Panc1 (cell line): Measurements from ENCODE around the gene PCSK2. TPM values are rescaled to one million over a fixed set of nuclear protein-coding genes. Genes with fewer than 3 reads are reported as not detected.

ENCODE experiments used
- ATAC-seq: fragments of 200-7000 bp; cut with Tn5 transposase; 2 replicates; pipeline ENCODE4 v1.9.1; 2020; ENCODE audit warnings: mild to moderate bottlenecking, moderate library complexity
- BruUV-seq: library from RNA; stranded (reverse); fragments of 400-500 nt; replicated peaks from 2 replicates; lab custom pipeline; 2021; lab: Mats Ljungman, UMichigan
- CTCF ChIA-PET: fragments of 300-600 bp; sonication (Branson Sonifier 250); formaldehyde crosslinking; loops from one replicate; lab custom pipeline; 2022; ENCODE audit warnings: antibody characterized with exemption; lab: Charles Lee
- POLR2A ChIA-PET: fragments of 300-600 bp; sonication (Branson Sonifier 250); formaldehyde crosslinking; loops from one replicate; lab custom pipeline; 2022; ENCODE audit warnings: antibody characterized with exemption; lab: Charles Lee
- DNase-seq: peaks from one replicate; pipeline ENCODE4 v3.0.0-alpha.2; 2010; ENCODE audit warnings: low read depth, low spot score
- H3K27ac ChIP-seq: 2 replicates; pipeline ENCODE4 v1.5.1; 2011; ENCODE audit warnings: mild to moderate bottlenecking, low read length, inconsistent platforms
- H3K27me3 ChIP-seq: fragments of 200-500 bp; sonication (Bioruptor generic); 2 replicates; pipeline ENCODE4 v1.6.0; 2014; ENCODE audit warnings: low read length, inconsistent platforms; ENCODE audit not compliant: control insufficient read depth, insufficient read depth
- H3K36me3 ChIP-seq: fragments of 200-500 bp; sonication (Bioruptor generic); 2 replicates; pipeline ENCODE4 v1.5.1; 2014; ENCODE audit warnings: inconsistent platforms, mild to moderate bottlenecking, low read length, moderate library complexity; ENCODE audit not compliant: control insufficient read depth, insufficient read depth
- H3K4me1 ChIP-seq: 2 replicates; pipeline ENCODE4 v1.5.1; 2011; ENCODE audit warnings: inconsistent platforms, mild to moderate bottlenecking, low read length, moderate library complexity; ENCODE audit not compliant: control insufficient read depth, insufficient read depth
- H3K4me3 ChIP-seq, 2 experiments: 2 replicates each; pipeline ENCODE4 v1.5.1; 2011 to 2012; ENCODE audit warnings: low read depth in 2 of 2, low read length in 2 of 2, mild to moderate bottlenecking in 2 of 2, inconsistent platforms in 1 of 2, moderate library complexity in 1 of 2
- H3K9me3 ChIP-seq: fragments of 200-500 bp; sonication (Bioruptor generic); 2 replicates; pipeline ENCODE4 v1.5.1; 2014; ENCODE audit warnings: low read depth, mild to moderate bottlenecking, inconsistent platforms, low read length, moderate library complexity; ENCODE audit not compliant: control insufficient read depth, insufficient read depth
- CTCF ChIP-seq: fragments of 450-650 bp; IDR thresholded peaks from 2 replicates; pipeline ENCODE4 v1.5.1; 2017; ENCODE audit warnings: mild to moderate bottlenecking
- POLR2AphosphoS5 ChIP-seq: IDR thresholded peaks from 2 replicates; pipeline ENCODE4 v1.6.1; 2012; ENCODE audit warnings: mild to moderate bottlenecking, low read depth, low read length, moderate library complexity
- SIN3A ChIP-seq: IDR thresholded peaks from 2 replicates; pipeline ENCODE4 v1.6.1; 2012; ENCODE audit warnings: low read depth, mild to moderate bottlenecking, low read length, moderate library complexity, borderline replicate concordance; ENCODE audit not compliant: insufficient read depth
- TCF7L2 ChIP-seq: IDR thresholded peaks from 2 replicates; pipeline ENCODE4 v1.6.1; 2011; ENCODE audit warnings: mild to moderate bottlenecking, low read depth, low read length, inconsistent platforms
- in situ Hi-C: cut with HindIII; loops from 2 replicates; pipeline ENCODE4 v1.10.0; 2016; ENCODE audit warnings: low sequenced_read_pairs, low pct_unique_long_range_greater_than_20kb
- intact Hi-C: fragments of 100-400 bp; cut with micrococcal nuclease; formaldehyde crosslinking; loops from one replicate; pipeline ENCODE4 v1.10.0; 2022; ENCODE audit not compliant: unreplicated experiment
- total RNA-seq: library from RNA; stranded (reverse); gene quantifications from one replicate; pipeline ENCODE4 v1.2.1, GENCODE V29; 2021; ENCODE audit not compliant: unreplicated experiment
- TF ChIP-seq, protein P1 (sequence below), 2 experiments: IDR thresholded peaks; 2 replicates each; pipeline ENCODE4 v1.6.1; 2011 to 2012; ENCODE audit warnings: low read depth in 2 of 2, control low read depth in 1 of 2, low read length in 1 of 2, mild to moderate bottlenecking in 1 of 2, moderate library complexity in 1 of 2; ENCODE audit not compliant: insufficient read depth in 1 of 2

The PCSK2 gene
- total RNA-seq, 1 experiment from 2014 or later, result not detected

DNA sequence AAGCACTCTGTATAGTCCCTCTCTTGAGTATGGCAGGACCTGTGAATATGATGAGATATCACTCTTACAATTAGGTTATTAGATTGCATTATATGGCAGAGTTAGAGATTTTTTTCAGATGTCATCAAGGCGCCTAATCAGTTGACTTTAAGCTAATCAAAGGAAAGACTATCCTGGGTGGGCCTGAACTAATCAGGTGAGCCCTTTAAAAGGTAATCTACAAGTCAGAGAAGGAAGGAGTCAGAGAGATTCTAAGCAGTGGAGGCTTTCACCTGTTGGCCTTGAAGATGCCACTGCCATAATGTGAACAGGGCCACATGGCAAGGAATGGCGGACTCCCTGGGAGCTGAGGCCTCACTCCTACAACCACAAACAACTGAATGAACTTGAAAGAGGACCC is 152.8 kb downstream of the PCSK2 start:
- H3K4me3 ChIP-seq, result no peak overlapping the region
- BruUV-seq, result no TSS peak
- DNase-seq (no peak), ATAC-seq (no peak)
- no peaks in the 10 kb centered on the region for H3K36me3 ChIP-seq
- TF ChIP-seq CTCF (no peak), POLR2AphosphoS5 (no peak)
- H3K9me3 ChIP-seq, result no peaks in the 10 kb centered on the region
- in situ Hi-C loops (no loop called here), intact Hi-C loops (no loop called here)
- H3K4me1 ChIP-seq, result no peaks in the 10 kb centered on the region
- CTCF ChIA-PET, result no interaction called here
- 0 out of 2 replicates have a peak, but pooled peaks cover 2% of the 10 kb centered on the region for H3K27me3 ChIP-seq
- no peak overlapping the region for H3K27ac ChIP-seq
- POLR2A ChIA-PET, result no interaction called here

DNA sequence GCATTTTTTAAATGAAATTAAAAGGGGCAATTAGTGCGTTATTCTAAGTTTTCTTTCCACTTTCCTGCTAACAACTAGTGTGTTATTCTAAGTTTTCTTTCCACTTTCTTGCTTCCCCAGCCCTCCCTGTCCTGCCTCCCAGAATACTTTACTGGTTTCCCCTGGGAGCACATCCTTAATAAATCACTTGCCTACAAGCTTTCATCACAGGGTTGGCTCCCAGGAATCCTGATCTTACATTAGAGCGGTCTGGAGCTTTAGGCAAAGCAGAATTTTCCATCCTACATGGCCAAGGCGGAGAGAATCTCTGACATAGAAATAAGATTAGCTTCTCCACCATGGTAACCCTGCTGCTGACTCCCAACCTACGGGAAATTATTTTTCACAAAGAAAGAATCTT is 154.0 kb downstream of the PCSK2 start:
- ChIA-PET CTCF (no interaction called here), POLR2A (no interaction called here)
- DNase-seq (no peak), ATAC-seq (no peak)
- H3K4me3 ChIP-seq, result no peak overlapping the region
- TF ChIP-seq TCF7L2 (no peak), SIN3A (no peak)
- TF ChIP-seq, protein P1, sequence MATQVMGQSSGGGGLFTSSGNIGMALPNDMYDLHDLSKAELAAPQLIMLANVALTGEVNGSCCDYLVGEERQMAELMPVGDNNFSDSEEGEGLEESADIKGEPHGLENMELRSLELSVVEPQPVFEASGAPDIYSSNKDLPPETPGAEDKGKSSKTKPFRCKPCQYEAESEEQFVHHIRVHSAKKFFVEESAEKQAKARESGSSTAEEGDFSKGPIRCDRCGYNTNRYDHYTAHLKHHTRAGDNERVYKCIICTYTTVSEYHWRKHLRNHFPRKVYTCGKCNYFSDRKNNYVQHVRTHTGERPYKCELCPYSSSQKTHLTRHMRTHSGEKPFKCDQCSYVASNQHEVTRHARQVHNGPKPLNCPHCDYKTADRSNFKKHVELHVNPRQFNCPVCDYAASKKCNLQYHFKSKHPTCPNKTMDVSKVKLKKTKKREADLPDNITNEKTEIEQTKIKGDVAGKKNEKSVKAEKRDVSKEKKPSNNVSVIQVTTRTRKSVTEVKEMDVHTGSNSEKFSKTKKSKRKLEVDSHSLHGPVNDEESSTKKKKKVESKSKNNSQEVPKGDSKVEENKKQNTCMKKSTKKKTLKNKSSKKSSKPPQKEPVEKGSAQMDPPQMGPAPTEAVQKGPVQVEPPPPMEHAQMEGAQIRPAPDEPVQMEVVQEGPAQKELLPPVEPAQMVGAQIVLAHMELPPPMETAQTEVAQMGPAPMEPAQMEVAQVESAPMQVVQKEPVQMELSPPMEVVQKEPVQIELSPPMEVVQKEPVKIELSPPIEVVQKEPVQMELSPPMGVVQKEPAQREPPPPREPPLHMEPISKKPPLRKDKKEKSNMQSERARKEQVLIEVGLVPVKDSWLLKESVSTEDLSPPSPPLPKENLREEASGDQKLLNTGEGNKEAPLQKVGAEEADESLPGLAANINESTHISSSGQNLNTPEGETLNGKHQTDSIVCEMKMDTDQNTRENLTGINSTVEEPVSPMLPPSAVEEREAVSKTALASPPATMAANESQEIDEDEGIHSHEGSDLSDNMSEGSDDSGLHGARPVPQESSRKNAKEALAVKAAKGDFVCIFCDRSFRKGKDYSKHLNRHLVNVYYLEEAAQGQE (IDR thresholded peaks at IDR 0.05; ENCODE audit: insufficient read depth in 1 of 2, low read depth in 2 of 2, low read length in 1 of 2), result no peak
- H3K27me3 ChIP-seq, result 0 out of 2 replicates have a peak, but pooled peaks cover 2% of the 10 kb centered on the region
- no TSS peak for BruUV-seq
- no peaks in the 10 kb centered on the region for H3K4me1 ChIP-seq
- H3K9me3 ChIP-seq, result no peaks in the 10 kb centered on the region
- no peaks in the 10 kb centered on the region for H3K36me3 ChIP-seq
- in situ Hi-C loops, result no loop called here
- no peak overlapping the region for H3K27ac ChIP-seq
- intact Hi-C loops, result no loop called here

GRCh38 chr20:17381724-17382123 is 154.9 kb downstream of the PCSK2 start:
- in situ Hi-C loops, result no loop called here
- TF ChIP-seq TCF7L2 (no peak), CTCF (no peak), POLR2AphosphoS5 (no peak), SIN3A (no peak)
- TF ChIP-seq, protein P1 (IDR thresholded peaks at IDR 0.05; ENCODE audit: insufficient read depth in 1 of 2, low read depth in 2 of 2, low read length in 1 of 2), result no peak
- Histone ChIP-seq H3K36me3 (no peaks in the 10 kb centered on the region), H3K9me3 (no peaks in the 10 kb centered on the region), H3K4me3 (no peak overlapping the region), H3K27ac (no peak overlapping the region), H3K4me1 (no peaks in the 10 kb centered on the region), H3K27me3 (0 out of 2 replicates have a peak, but pooled peaks cover 2% of the 10 kb centered on the region)
- no TSS peak for BruUV-seq
- DNase-seq (no peak), ATAC-seq (no peak)
- ChIA-PET POLR2A (no interaction called here), CTCF (no interaction called here)
- intact Hi-C loops, result no loop called here
